ENCODE measurements around the gene KREMEN2.

The KREMEN2 gene

GRCh38 chr16:3009568-3010390 is 45.7 kb downstream of the KREMEN2 start:
- no peak for DNase-seq (ENCODE audit: low read depth)
- no peak overlapping the region for H3K4me3 ChIP-seq (replicated peaks; ENCODE audit: low read depth, low read length)
- no peak for TF ChIP-seq CTCF (IDR thresholded peaks at IDR 0.05; ENCODE audit: low read length, missing control alignments)

- no peak for DNase-seq (ENCODE audit: low read depth)
- H3K4me3 ChIP-seq (replicated peaks; ENCODE audit: low read depth, low read length): no peak overlapping the region
- TF ChIP-seq CTCF (IDR thresholded peaks at IDR 0.05; ENCODE audit: low read length, missing control alignments): no peak
These were observed 46.4 kb downstream of the KREMEN2 start for GRCh38 chr16:3010510-3010909.

GRCh38 chr16:3012246-3012645 is 48.2 kb downstream of the KREMEN2 start:
- no peak for DNase-seq (ENCODE audit: low read depth)
- no peak for TF ChIP-seq CTCF (IDR thresholded peaks at IDR 0.05; ENCODE audit: low read length, missing control alignments)
- H3K4me3 ChIP-seq (replicated peaks; ENCODE audit: low read depth, low read length): no peak overlapping the region

GRCh38 chr16:3012828-3013420 is 48.8 kb downstream of the KREMEN2 start, which contains the start of gene CLDN9:
Gene CLDN9 (plus strand): TSS chr16:3012923. CDS start chr16:3013363, 440 bp downstream.
- H3K4me3 ChIP-seq (replicated peaks; ENCODE audit: low read depth, low read length): no peak within 1 kb of the TSS
- TF ChIP-seq CTCF (IDR thresholded peaks at IDR 0.05; ENCODE audit: low read length, missing control alignments): no peak
- DNase-seq (ENCODE audit: low read depth): no peak

GRCh38 chr16:3013491-3013951 is 49.4 kb downstream of the KREMEN2 start:
- H3K4me3 ChIP-seq (replicated peaks; ENCODE audit: low read depth, low read length): no peak overlapping the region
- no peak for DNase-seq (ENCODE audit: low read depth)
- no peak for TF ChIP-seq CTCF (IDR thresholded peaks at IDR 0.05; ENCODE audit: low read length, missing control alignments)

- TF ChIP-seq CTCF (IDR thresholded peaks at IDR 0.05; ENCODE audit: low read length, missing control alignments): no peak
- H3K4me3 ChIP-seq (replicated peaks; ENCODE audit: low read depth, low read length): no peak overlapping the region
- no peak for DNase-seq (ENCODE audit: low read depth)
These were observed 50.1 kb downstream of the KREMEN2 start for GRCh38 chr16:3013998-3014690.

All from fibroblast of pulmonary artery (primary cell).